ENCODE results near the gene CRY1. TPM values are rescaled to one million over a fixed set of nuclear protein-coding genes. Genes with fewer than 3 reads are reported as not detected.

CRY1 gene
- total and polyA plus RNA-seq, 4 experiments from 2014 or later: 27.6 to 37.3 (median 31.7) TPM

- Histone ChIP-seq H3K9me3 (ENCODE audit: control insufficient read depth in 1 of 2, low read length in 2 of 2) (no peaks in the 10 kb centered on the region), H3K27ac (ENCODE audit: low read depth, low read length) (no peak overlapping the region), H3K4me1 (ENCODE audit: insufficient read depth, low read length) (no peaks in the 10 kb centered on the region), H3K36me3 (ENCODE audit: insufficient read depth, low read length) (peaks cover 11% of the 10 kb centered on the region), H3K27me3 (ENCODE audit: insufficient read depth, low read length) (no peaks in the 10 kb centered on the region), H3K4me3 (ENCODE audit: low read length in 2 of 2) (no peak overlapping the region)
- ChIA-PET POLR2A (ENCODE audit: partially characterized antibody) (interaction anchor here (1.1 kb wide), 1 partner anchor 19 kb away, joined by 4 read pairs; the partner anchor contains the start of gene TMEM263), CTCF (ENCODE audit: partially characterized antibody) (interaction anchor here (0.6 kb wide), 1 partner anchor 74 kb away, joined by 3 read pairs; no protein-coding TSS in a partner anchor)
- no peaks in the 10 kb centered on the region for H3K9me3 Mint-ChIP-seq
- H3K4me1 Mint-ChIP-seq: peaks cover 0 to 9% (median 7%) of the 10 kb centered on the region in 4 donors
- H3K4me3 Mint-ChIP-seq: no peak overlapping the region
- H3K36me3 Mint-ChIP-seq: peaks cover 16 to 36% of the 10 kb centered on the region in 2 donors
- intact Hi-C loops (cut with micrococcal nuclease): no loop called here
- peak overlapping the region in 2 of 7 donors; percentile 34 to 46 for H3K27ac Mint-ChIP-seq
- no peak for DNase-seq
- no peaks in the 10 kb centered on the region for H3K27me3 Mint-ChIP-seq
These were observed 118.3 kb downstream of the CRY1 start for GRCh38 chr12:106975098-106975497.

- Mint-ChIP-seq H3K4me3 (no peak overlapping the region), H3K36me3 (peaks cover 19 to 39% of the 10 kb centered on the region in 2 donors), H3K27ac (peak overlapping the region in 6 of 7 donors; percentile 14 to 75 (median 58)), H3K27me3 (no peaks in the 10 kb centered on the region), H3K9me3 (no peaks in the 10 kb centered on the region), H3K4me1 (peaks cover 0 to 9% (median 7%) of the 10 kb centered on the region in 4 donors)
- Histone ChIP-seq H3K36me3 (ENCODE audit: insufficient read depth, low read length) (peaks cover 11% of the 10 kb centered on the region), H3K4me3 (ENCODE audit: low read length in 2 of 2) (no peak overlapping the region), H3K27ac (ENCODE audit: low read depth, low read length) (no peak overlapping the region), H3K4me1 (ENCODE audit: insufficient read depth, low read length) (no peaks in the 10 kb centered on the region), H3K9me3 (ENCODE audit: control insufficient read depth in 1 of 2, low read length in 2 of 2) (no peaks in the 10 kb centered on the region), H3K27me3 (ENCODE audit: insufficient read depth, low read length) (no peaks in the 10 kb centered on the region)
- DNase-seq: no peak
- ChIA-PET POLR2A (ENCODE audit: partially characterized antibody) (no interaction called here), CTCF (ENCODE audit: partially characterized antibody) (no interaction called here)
- intact Hi-C loops (cut with micrococcal nuclease): no loop called here
These were observed 118.8 kb downstream of the CRY1 start for GRCh38 chr12:106974511-106974910.

GRCh38 chr12:106973545-106973944 lies 119.8 kb downstream of the CRY1 start:
- H3K27ac Mint-ChIP-seq: peak overlapping the region in 1 of 7 donors; percentile 13
- no peaks in the 10 kb centered on the region for H3K27me3 Mint-ChIP-seq
- no peak overlapping the region for H3K4me3 ChIP-seq (ENCODE audit: low read length in 2 of 2)
- H3K9me3 Mint-ChIP-seq: no peaks in the 10 kb centered on the region
- H3K4me1 Mint-ChIP-seq: peaks cover 0 to 9% (median 7%) of the 10 kb centered on the region in 4 donors
- DNase-seq: no peak
- H3K27ac ChIP-seq (ENCODE audit: low read depth, low read length): no peak overlapping the region
- ChIA-PET CTCF (ENCODE audit: partially characterized antibody) (no interaction called here), POLR2A (ENCODE audit: partially characterized antibody) (interaction anchor here (0.6 kb wide), 1 partner anchor 13 kb away, joined by 3 read pairs; the partner anchor contains the start of gene MTERF2)
- intact Hi-C loops (cut with micrococcal nuclease): no loop called here
- peaks cover 20 to 39% of the 10 kb centered on the region in 2 donors for H3K36me3 Mint-ChIP-seq
- H3K4me1 ChIP-seq (ENCODE audit: insufficient read depth, low read length): no peaks in the 10 kb centered on the region
- no peaks in the 10 kb centered on the region for H3K9me3 ChIP-seq (ENCODE audit: control insufficient read depth in 1 of 2, low read length in 2 of 2)
- H3K4me3 Mint-ChIP-seq: no peak overlapping the region
- no peaks in the 10 kb centered on the region for H3K27me3 ChIP-seq (ENCODE audit: insufficient read depth, low read length)
- H3K36me3 ChIP-seq (ENCODE audit: insufficient read depth, low read length): peaks cover 11% of the 10 kb centered on the region

GRCh38 chr12:106971065-106971464 lies 122.3 kb downstream of the CRY1 start:
- Histone ChIP-seq H3K27me3 (ENCODE audit: insufficient read depth, low read length) (no peaks in the 10 kb centered on the region), H3K9me3 (ENCODE audit: control insufficient read depth in 1 of 2, low read length in 2 of 2) (no peaks in the 10 kb centered on the region), H3K27ac (ENCODE audit: low read depth, low read length) (no peak overlapping the region), H3K4me1 (ENCODE audit: insufficient read depth, low read length) (no peaks in the 10 kb centered on the region), H3K4me3 (ENCODE audit: low read length in 2 of 2) (no peak overlapping the region), H3K36me3 (ENCODE audit: insufficient read depth, low read length) (peaks cover 17% of the 10 kb centered on the region)
- H3K4me3 Mint-ChIP-seq: no peak overlapping the region
- peaks cover 2 to 12% (median 8%) of the 10 kb centered on the region in 4 donors for H3K4me1 Mint-ChIP-seq
- no peaks in the 10 kb centered on the region for H3K27me3 Mint-ChIP-seq
- POLR2A ChIA-PET (ENCODE audit: partially characterized antibody): interaction anchor here (1.0 to 1.3 kb wide), 2 partner anchors 13 to 15 kb away, joined by 3 read pairs; partner anchors contain the start of gene TMEM263
- CTCF ChIA-PET (ENCODE audit: partially characterized antibody): no interaction called here
- peak overlapping the region in 4 of 7 donors; percentile 1 to 77 (median 18) for H3K27ac Mint-ChIP-seq
- intact Hi-C loops (cut with micrococcal nuclease): no loop called here
- H3K9me3 Mint-ChIP-seq: no peaks in the 10 kb centered on the region
- DNase-seq: no peak
- H3K36me3 Mint-ChIP-seq: peaks cover 28 to 53% of the 10 kb centered on the region in 2 donors

- ChIA-PET POLR2A (ENCODE audit: partially characterized antibody) (no interaction called here), CTCF (ENCODE audit: partially characterized antibody) (no interaction called here)
- no peak for DNase-seq
- Histone ChIP-seq H3K4me3 (ENCODE audit: low read length in 2 of 2) (no peak overlapping the region), H3K36me3 (ENCODE audit: insufficient read depth, low read length) (peaks cover 9% of the 10 kb centered on the region), H3K27me3 (ENCODE audit: insufficient read depth, low read length) (no peaks in the 10 kb centered on the region), H3K4me1 (ENCODE audit: insufficient read depth, low read length) (no peaks in the 10 kb centered on the region), H3K27ac (ENCODE audit: low read depth, low read length) (no peak overlapping the region), H3K9me3 (ENCODE audit: control insufficient read depth in 1 of 2, low read length in 2 of 2) (no peaks in the 10 kb centered on the region)
- H3K4me1 Mint-ChIP-seq: peaks cover 9 to 27% (median 23%) of the 10 kb centered on the region in 4 donors
- peak overlapping the region in 1 of 7 donors; percentile 32 for H3K27ac Mint-ChIP-seq
- H3K9me3 Mint-ChIP-seq: no peaks in the 10 kb centered on the region
- H3K36me3 Mint-ChIP-seq: peaks cover 27 to 50% of the 10 kb centered on the region in 2 donors
- intact Hi-C loops (cut with micrococcal nuclease): no loop called here
- no peak overlapping the region for H3K4me3 Mint-ChIP-seq
- no peaks in the 10 kb centered on the region for H3K27me3 Mint-ChIP-seq
These were observed 128.8 kb downstream of the CRY1 start for GRCh38 chr12:106964526-106964925.

GRCh38 chr12:106962286-106962685 lies 131.1 kb downstream of the CRY1 start:
- ChIA-PET POLR2A (ENCODE audit: partially characterized antibody) (no interaction called here), CTCF (ENCODE audit: partially characterized antibody) (no interaction called here)
- H3K27ac ChIP-seq (ENCODE audit: low read depth, low read length): no peak overlapping the region
- H3K4me1 ChIP-seq (ENCODE audit: insufficient read depth, low read length): peaks cover 15% of the 10 kb centered on the region
- H3K36me3 ChIP-seq (ENCODE audit: insufficient read depth, low read length): peaks cover 3% of the 10 kb centered on the region
- peak overlapping the region in 1 of 7 donors; percentile 53 for H3K27ac Mint-ChIP-seq
- intact Hi-C loops (cut with micrococcal nuclease): no loop called here
- peaks cover 16 to 39% of the 10 kb centered on the region in 2 donors for H3K36me3 Mint-ChIP-seq
- no peak overlapping the region for H3K4me3 ChIP-seq (ENCODE audit: low read length in 2 of 2)
- no peaks in the 10 kb centered on the region for H3K9me3 ChIP-seq (ENCODE audit: control insufficient read depth in 1 of 2, low read length in 2 of 2)
- H3K27me3 Mint-ChIP-seq: no peaks in the 10 kb centered on the region
- no peaks in the 10 kb centered on the region for H3K9me3 Mint-ChIP-seq
- peaks cover 25 to 41% (median 33%) of the 10 kb centered on the region in 4 donors for H3K4me1 Mint-ChIP-seq
- no peaks in the 10 kb centered on the region for H3K27me3 ChIP-seq (ENCODE audit: insufficient read depth, low read length)
- DNase-seq: no peak
- no peak overlapping the region for H3K4me3 Mint-ChIP-seq

GRCh38 chr12:106960443-106960842 lies 132.9 kb downstream of the CRY1 start:
- H3K36me3 ChIP-seq (ENCODE audit: insufficient read depth, low read length): peaks cover 3% of the 10 kb centered on the region
- Mint-ChIP-seq H3K27ac (no peak overlapping the region), H3K36me3 (peaks cover 16 to 37% of the 10 kb centered on the region in 2 donors), H3K4me3 (no peak overlapping the region), H3K9me3 (peaks cover 0 to 3% (median 0%) of the 10 kb centered on the region in 8 donors), H3K4me1 (peaks cover 27 to 43% (median 36%) of the 10 kb centered on the region in 4 donors), H3K27me3 (no peaks in the 10 kb centered on the region)
- ChIA-PET CTCF (ENCODE audit: partially characterized antibody) (no interaction called here), POLR2A (ENCODE audit: partially characterized antibody) (interaction anchor here (1.0 kb wide), 1 partner anchor 24 kb away, joined by 4 read pairs; no protein-coding TSS in a partner anchor)
- H3K27ac ChIP-seq (ENCODE audit: low read depth, low read length): no peak overlapping the region
- intact Hi-C loops (cut with micrococcal nuclease): no loop called here
- H3K27me3 ChIP-seq (ENCODE audit: insufficient read depth, low read length): no peaks in the 10 kb centered on the region
- H3K9me3 ChIP-seq (ENCODE audit: control insufficient read depth in 1 of 2, low read length in 2 of 2): no peaks in the 10 kb centered on the region
- H3K4me3 ChIP-seq (ENCODE audit: low read length in 2 of 2): no peak overlapping the region
- no peak for DNase-seq
- peaks cover 17% of the 10 kb centered on the region for H3K4me1 ChIP-seq (ENCODE audit: insufficient read depth, low read length)
